NCI-H2196 treated with DMSO at 0.1 percent for 48 hours (cell line): ENCODE results near the gene MAP3K14.

ENCODE experiments used
- DNase-seq: peaks from one replicate; lab custom pipeline; 2025; ENCODE audit not compliant: unreplicated experiment; lab: John Stamatoyannopoulos, UW

MAP3K14 gene

DNA sequence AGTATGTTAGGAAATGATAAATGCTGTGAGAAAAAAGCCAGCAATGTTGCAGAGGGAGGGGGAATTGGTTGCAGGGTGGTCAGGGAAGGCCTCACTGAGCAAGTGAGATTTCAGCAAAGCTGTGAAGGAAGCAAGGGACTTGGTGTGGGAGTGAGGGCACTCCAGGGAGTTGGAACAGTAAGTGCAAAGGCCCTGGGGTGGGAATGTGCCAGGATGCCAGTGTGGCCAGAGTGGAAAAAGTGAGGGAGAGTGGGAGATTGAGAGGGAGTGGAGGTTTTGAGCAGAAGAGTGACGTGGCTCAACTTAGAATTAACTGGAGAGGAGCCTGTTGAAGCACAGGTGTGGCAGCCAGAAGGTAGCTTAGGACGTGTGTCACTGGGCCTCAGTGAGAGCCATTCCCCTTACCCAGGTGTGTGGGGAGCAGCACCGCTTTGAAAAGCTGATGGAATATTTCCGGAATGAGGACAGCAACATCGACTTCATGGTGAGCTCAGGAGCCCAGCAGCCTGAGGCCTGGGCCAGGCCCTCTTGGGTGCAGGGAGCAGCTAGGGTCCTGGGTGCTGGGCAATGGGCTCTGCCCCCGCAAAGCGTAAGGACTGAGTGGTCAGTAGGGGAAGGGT, 78.6 kb downstream of the MAP3K14 start:
- no peak for DNase-seq

DNA sequence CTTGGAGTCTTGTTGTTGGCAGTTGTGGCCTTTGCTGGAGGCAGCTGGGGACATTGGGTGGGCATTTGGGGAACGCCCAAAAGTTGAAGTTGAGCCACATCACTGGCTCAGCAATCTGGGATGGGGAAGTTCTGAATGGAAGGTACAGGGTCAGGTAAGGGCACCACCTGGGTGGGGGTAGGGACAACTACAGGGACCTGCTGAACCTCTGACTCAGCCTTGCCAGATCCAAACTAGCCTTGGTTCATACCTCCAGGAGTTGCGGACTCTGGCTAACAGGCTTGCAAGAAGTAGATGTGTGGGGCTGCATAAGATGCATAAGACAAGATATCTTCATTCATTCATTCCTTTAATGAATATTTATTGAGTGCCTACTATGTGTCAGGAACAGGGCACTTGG, 79.1 kb downstream of the MAP3K14 start:
- DNase-seq: no peak

DNA sequence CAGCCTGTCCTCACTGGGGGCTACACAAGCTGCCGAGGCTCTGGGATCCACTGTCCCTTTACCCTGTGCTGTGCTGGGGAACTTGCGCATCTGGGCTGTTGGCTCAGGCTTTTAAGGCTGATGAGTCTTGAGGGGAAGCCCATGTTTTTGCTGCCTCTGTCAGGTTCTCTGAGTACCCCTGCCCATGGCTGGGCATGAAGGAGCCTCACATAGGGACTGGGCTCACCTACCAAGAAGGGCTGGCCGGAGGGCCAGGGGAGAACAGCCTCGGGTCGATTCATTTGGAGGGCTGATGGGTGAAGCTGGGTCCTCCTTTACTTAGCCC, 80.6 kb downstream of the MAP3K14 start:
- DNase-seq: no peak

DNA sequence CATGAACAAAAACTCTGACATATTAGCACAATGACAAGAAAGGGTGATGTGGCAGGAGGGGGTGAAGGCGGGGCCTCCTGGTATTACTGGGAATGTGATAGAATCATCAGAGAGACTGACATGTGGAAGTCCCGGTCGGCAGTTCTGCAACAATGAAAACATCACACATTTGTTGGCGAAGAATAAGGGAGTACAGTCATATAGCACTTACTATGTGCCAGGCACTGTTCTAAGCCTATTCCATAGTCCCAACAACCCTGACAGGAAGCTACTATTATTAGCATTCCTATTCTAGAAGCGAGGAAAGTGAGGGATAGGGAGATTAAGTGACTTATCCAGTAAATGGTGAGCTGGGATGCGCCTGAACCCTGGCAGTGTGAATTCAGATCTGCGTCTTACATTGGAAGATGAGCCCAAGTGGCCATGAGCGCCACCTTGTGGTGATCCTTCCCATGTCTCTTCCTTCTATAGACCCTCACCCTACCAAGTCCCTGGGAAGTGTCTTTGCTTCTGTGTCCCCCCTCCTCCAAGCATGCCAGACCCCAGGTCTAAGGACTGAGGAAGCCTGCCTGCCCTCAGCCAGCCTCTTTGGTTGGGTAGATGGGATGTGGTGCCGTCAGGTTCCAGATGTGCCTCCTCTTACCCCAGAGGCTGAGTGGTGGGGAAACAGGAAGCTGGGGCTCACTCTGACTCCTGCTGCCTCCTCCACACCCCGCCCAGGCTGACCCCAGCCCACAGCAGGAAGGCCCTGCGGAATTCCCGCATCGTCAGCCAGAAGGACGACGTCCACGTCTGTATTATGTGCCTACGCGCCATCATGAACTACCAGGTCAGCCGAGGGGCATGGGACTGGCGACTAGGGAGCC, 81.2 kb downstream of the MAP3K14 start:
- DNase-seq: no peak

DNA sequence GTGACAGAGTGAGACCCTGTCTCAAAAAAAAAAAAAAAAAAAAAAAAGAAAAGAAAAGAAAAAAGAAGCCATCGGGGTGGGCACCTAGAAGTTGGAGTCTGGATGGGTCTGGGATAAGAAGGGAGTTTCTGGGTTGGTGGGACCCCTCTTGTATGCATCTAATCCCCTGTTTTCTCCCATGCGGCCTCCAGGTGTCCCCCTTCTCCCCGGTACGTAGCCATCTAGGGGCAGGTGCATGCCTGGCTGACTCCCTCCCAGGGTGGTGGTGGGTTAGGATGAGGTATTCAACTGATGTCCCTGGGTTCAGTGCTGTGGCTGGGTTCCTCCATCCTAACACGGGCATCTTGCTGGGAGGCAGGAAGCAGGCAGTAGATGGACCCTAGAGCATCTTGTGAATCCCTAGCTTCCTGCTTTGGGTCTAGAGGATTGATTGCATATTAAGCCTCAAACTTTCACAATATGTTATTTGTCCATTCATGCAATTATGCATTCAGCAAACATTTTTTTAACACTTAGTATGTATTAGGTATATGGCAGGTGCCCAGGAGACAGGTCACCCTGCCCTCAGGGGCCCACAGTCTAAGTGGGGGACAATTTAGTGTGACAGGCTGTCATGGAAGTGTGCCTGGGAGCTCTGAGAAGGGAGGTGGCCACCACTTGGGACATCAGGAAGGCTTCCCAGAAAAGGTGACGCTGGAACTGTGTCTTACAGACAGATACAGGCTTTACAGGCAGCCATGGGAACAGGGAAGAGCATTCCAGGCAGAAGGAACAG, 82.0 kb downstream of the MAP3K14 start:
- DNase-seq: no peak

DNA sequence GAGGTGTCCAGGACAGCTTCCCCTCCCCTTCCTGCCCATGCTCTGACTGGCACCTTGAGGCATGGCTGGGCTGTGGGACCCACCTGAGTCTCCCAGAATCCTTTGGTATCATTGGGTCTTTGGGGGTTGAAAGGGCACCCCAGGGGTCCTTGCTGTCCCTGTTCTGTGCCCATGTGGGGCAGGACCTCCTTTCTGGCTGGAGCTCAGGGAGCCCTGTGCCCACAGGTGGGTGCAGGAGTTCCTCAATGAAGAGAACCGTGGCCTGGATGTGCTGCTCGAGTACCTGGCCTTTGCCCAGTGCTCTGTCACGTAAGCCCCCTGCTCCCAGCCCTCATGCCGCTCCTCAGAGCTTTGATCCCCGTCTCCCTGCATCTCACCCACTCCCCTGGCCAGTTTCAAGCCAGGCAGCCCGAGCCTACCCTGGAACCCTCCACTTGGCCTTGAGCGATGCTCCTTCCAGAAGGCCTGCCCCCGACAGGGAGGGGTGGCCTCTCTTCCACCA, 83.3 kb downstream of the MAP3K14 start:
- DNase-seq: no peak

DNA sequence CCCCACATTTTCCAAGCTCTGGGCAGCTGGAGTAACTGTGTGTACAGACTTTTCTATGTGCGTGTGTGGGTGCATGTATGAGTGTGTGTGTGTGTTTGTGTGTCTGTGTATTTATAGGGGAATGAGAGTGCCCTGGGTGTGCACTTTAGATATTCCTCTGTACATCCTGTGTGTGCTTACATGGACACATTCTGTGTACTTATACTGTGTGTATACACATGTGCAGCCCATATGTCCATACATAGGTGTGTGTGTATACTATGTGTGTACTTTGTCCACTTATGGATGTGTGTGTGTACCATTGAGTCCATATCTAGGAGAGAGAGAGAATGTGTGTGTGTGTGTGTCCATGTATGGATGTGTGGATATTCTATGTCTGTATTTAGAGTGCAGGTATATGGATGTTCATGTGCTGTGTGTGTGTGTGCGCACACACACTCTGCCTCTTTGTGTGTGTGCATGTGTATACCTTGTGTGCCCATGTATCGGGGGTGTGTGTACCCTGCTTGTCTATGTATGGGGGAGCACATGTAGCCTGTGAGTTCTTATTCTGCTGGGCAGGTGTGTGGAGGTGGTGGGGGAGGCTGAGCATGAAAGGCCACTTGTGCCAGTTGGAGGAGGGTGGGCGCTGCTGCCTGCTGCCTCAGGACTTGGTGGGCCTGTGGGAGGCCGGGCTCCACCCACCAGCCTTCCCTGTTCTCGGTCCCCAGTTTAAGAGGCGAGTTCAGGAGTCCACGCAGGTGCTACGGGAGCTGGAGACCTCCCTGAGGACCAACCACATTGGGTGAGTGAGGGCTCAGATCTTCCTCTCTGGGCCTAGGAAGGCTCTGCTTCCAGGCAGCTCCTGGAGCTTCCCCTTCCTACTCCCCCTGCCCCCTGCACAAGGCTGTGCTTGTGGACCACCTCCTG, 84.1 kb downstream of the MAP3K14 start:
- no peak for DNase-seq

DNA sequence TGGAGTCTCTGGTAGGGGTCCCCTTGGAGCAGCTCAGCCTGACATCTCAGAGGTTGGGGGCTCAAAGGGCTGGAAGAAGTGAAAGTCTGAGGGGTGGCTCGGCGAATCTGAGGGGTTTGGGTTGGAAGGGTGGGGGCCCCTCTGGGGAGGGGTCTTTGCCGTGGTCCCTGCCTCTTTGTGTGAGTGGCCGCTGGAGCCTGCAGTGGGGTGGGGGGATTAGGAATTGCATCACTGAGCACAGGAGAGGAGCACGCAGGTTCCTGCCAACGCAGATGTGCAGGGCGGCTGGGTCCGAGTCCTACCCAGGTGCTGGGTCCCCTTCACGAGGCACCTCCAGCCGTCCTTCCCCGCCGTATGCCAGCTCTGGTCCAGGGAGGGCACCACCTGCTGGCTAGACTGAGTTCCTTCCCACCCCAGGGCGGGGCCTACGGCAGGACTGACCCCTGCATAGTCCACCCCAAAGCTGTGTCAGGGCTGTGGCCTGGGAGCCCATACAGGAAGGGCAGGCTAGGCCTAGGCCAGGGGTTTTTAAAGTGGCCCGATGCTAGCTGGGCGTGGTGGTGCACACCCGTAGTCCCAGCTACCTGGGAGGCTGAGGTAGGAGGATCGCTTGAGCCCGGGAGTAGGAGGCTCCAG, 85.2 kb downstream of the MAP3K14 start:
- DNase-seq: no peak

DNA sequence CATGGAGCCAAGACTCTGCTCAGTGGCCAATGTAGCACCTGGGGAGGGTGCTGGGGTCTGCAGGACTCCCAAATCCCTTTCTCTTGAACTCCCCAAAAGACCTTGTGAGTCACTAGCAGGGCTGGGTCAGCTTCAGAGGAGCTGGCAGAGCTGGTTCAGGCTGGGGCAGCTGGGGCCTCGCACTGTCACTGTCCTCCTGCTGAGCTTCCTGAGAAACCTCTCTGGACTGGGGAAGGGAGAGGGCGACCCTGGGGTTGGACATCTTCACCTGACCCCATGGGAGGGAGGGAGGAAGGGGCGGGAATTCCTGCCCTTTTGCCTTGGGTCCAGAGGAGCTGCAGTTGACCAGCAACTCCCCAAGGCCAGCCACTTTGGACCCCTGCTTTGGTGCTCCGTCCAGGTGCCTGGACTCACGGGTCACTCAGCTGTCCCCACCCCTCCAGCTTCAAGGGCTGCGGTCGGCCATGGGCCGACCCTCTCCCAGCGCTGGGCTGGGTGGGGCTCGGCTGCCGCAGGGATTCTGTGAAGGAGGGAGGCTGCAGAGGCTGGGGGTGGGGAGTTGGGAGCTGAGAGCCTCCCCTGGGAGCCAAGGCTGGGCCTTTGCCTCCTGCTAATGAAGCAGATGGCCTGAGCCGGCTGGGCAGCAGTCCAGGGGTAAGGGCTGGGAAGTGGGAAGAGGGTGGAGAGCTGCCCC, 85.9 kb downstream of the MAP3K14 start:
- DNase-seq: no peak

DNA sequence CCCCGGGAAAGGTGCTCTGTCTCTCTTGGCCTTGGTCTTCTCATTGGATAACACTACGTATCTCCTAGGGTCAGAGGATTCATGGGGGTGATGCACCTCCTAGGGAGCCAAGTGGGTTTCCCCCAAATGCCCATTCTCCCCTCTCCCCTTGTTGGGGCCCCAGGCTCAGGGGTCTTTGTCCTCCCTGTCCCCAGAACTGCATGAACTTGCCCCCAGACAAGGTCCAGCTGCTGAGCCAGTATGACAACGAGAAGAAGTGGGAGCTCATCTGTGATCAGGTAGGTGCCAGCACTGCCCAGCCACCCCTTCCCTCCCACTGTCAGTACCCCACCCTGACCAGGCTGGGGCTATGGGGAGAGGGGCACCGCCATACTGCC, 86.4 kb downstream of the MAP3K14 start:
- DNase-seq: no peak

DNA sequence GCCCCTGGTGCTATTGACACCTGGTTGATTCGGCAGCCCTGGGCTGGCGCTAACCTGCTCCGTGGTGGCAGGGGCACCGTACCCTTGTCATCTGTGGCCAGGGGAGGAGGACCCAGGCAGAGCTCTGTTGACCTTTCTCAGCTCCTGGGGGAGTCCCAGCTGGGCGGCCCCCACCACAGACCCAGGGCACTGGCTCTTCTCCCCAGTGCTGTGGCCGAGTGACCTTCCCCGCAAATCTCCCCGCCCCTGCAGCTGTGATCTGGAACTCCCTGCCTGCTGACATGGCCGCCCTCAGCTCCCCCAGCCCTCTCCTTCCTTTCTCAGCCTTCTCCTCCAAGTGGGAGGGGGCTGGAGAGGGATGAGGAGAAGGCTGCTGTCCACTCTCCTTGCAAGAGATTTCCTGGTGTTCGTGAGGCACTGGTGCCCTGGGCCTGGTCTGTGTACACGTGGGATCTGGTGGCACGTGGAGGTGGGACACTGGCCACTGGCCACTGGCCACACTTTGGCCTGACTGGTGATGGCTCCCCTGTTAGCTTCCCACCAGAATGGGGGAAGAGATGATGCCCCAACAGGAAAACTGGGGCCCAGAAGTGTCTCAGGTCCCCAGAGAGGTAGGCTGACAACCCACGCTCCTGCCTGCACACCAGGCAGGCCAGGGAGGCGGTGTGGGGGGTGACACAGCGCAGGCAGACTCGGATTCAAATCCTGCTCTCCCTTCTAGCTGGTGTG, 87.0 kb downstream of the MAP3K14 start:
- no peak for DNase-seq

DNA sequence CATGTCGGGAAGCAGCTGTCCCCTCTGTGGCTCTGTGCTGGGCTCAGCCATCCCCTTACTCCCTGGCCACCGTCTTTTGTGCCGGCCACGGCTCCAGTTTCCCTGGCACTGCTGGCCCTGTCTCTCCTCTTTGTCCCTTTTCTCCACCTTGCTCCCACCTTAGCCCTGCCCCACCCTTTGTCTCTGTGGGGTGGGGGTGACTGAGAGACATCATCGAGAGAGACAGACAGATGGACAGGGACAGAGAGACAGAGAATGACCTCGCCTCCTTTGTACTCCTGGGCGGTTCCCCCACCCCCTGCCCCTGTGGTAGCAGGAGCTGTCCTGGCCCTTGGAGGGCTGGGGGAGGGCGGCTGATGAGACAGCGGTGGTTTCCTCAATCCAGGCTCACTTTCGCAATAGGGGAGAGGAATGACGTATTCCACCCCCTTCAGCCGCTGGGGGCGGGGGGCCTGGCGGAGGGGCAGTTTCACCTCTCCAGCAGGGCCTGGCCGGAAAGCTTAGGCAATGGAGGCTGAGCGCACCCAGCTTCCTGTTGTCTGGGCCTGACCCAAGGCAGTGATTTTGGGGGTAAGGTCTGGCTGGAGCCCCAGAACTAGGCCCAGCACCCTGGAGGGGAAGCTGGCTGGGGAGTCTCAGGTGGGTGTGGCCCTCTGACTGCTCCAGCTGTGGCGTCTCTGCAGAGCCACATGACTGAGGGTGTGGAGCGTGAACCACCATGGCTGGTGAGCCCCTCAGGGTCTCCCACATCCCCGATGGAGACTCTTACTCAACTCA, 87.9 kb downstream of the MAP3K14 start:
- no peak for DNase-seq

DNA sequence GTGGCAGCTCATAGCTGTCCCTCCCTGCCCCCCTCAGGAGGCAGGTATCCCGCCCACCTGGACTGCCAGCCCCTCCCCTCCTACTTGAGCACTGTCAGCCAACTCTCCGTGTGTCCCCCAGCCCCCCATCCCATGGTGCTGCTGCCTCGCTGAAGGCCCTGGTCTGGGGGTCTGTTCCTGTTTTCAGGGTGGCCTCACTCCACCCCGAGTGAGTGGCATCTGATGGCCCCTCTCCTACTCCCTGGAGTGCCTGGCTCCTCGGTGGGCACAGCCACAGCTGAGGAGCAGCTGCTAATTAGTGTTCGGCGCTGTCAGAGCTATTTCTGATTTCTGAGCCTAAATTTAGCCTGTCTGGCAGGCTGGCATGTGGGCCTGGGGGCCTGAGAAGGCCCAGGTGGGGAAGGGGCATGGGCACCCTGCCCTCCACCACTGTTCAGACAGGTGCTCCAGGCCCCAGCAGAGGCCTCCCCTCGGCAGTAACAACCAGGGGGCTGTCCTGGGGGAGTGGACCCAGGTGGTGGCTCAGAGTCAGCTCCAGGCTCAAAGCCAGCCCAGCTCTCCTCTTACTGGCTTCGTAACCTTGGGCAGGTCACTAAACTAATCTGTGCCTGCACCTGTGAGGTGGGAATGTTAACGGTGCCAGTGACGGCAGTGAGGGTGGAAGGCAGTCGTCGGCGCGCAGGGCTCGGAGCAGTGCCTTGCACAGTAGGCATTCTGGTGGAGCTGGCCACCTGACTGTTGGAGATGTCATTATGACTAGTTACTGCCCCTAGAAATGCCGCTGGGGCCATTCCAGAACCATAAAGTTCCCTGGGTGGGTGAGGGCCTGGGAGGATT, 88.7 kb downstream of the MAP3K14 start:
- no peak for DNase-seq

DNA sequence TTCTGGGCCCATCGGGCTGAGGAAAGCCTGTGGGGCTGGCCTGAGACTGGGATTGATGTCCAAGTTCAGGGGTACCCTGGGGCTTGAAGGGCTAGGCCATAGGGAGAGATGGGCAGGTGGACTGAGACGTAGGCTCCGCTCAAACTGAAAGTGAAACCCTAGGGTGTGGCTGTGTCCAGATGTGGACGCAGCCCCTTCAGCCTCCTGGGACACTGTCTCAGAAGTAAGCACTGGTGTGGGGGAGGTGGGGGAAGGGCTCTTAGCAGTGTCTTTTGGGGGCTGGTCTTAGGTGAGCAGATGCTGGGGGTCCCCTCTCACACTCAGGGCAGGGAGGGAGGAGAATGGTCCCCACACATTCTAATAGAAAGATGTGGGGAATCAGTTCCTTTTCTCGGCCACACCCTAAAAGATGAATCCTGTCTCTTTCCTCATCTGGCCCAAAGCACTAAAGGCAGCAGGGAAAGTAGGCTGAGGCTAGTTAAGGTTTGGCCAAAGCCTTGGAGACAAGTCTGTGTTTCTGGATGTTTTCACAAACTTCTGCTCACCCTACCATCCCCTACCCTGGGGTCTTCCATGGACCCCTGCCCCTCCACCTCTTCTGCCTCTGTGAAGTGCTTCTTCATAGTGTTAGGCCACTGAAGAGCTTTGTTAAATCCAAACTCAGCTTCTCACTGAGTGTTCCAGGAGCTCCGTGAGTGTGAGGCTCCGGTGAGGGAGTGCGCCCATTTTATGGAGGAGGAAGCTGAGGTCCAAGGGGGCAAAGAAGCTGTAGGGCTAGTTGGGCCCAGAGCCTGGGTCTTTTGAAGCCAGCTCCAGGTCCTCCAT, 89.5 kb downstream of the MAP3K14 start:
- no peak for DNase-seq

DNA sequence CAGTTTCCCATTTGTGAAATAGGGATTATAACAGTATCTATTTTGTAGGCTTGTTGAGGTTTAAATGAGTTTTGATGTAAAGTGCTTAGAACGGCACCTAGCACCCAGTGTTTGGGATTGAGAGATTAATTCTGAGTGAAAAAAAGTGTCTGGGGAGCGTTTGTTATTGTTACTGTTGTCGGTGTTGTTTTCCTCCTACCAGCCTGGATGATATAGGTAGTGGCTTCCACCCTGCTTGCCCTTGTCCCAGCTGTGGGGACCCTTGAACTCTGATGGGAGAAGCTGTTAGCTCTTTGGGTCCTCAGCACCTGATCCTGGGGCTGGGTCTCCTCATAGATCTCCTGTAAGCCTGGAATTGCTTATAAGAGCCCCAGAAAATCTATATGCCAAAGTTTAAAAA, 90.2 kb downstream of the MAP3K14 start:
- DNase-seq: no peak

DNA sequence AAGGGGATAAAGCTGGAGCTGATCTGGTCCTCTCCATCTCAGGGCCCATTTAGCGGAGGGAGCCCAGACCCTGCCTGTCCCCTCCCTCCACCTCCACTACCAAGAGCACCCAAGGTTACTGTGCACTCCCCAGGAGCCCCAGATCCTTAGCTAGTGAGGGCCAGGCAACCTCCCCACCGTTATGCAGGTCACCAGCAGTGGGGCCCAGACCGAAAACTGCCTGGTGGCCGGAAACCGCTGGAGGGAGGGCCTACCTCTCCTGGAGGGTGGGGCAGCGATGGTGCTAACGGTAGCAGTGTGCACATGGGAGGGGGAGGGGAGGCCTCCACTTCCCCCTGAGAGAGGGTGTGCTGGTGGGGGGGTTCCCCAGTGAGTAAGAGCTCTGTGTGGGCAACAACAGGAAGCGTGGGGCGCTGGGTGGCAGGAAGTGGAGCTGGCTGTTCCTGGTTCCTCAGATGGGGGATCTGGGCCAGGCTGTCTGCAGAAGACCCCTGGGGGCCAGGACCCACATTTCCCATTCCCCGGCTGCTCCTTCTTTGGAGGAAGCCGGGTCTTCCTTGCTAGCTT, 90.8 kb downstream of the MAP3K14 start:
- no peak for DNase-seq
